ENCODE measurements around the gene PCDHGC4.

PCDHGC4 gene

GRCh38 chr5:141512390-141512910, 27.6 kb downstream of the PCDHGC4 start:
- peak; percentile 50 for DNase-seq (ENCODE audit: low spot score)

- no peak for DNase-seq (ENCODE audit: low spot score)
Measured at GRCh38 chr5:141512911-141513626, 28.2 kb downstream of the PCDHGC4 start.

GRCh38 chr5:141513627-141514329, 28.9 kb downstream of the PCDHGC4 start:
- peak; percentile 67 for DNase-seq (ENCODE audit: low spot score)

GRCh38 chr5:141514330-141515133, 29.7 kb downstream of the PCDHGC4 start:
- DNase-seq (ENCODE audit: low spot score) = peak; percentile 49

- DNase-seq (ENCODE audit: low spot score) = no peak
Measured at GRCh38 chr5:141515141-141515540, 30.3 kb downstream of the PCDHGC4 start.

- DNase-seq (ENCODE audit: low spot score) = no peak
Measured at GRCh38 chr5:141515946-141516671, 31.3 kb downstream of the PCDHGC4 start.

- no peak for DNase-seq (ENCODE audit: low spot score)
Measured at GRCh38 chr5:141516672-141517025, 31.8 kb downstream of the PCDHGC4 start.

- DNase-seq (ENCODE audit: low spot score) = no peak
Measured at GRCh38 chr5:141517312-141517711, 32.5 kb downstream of the PCDHGC4 start.

- DNase-seq (ENCODE audit: low spot score) = no peak
Measured at GRCh38 chr5:141517880-141518617, 33.2 kb downstream of the PCDHGC4 start.

- no peak for DNase-seq (ENCODE audit: low spot score)
Measured at GRCh38 chr5:141518618-141519015, 33.8 kb downstream of the PCDHGC4 start.

GRCh38 chr5:141519605-141520565, 35.1 kb downstream of the PCDHGC4 start:
- DNase-seq (ENCODE audit: low spot score) = no peak

GRCh38 chr5:141521244-141521781, 36.5 kb downstream of the PCDHGC4 start:
- DNase-seq (ENCODE audit: low spot score) = peak; percentile 90

- DNase-seq (ENCODE audit: low spot score) = no peak
Measured at GRCh38 chr5:141522301-141522700, 37.5 kb downstream of the PCDHGC4 start.

GRCh38 chr5:141523991-141524390, 39.2 kb downstream of the PCDHGC4 start:
- DNase-seq (ENCODE audit: low spot score) = no peak

GRCh38 chr5:141524604-141525597, 40.1 kb downstream of the PCDHGC4 start:
- DNase-seq (ENCODE audit: low spot score) = peak; percentile 92

- DNase-seq (ENCODE audit: low spot score) = no peak
Measured at GRCh38 chr5:141525653-141526052, 40.8 kb downstream of the PCDHGC4 start.

- no peak for DNase-seq (ENCODE audit: low spot score)
Measured at GRCh38 chr5:141527426-141527825, 42.6 kb downstream of the PCDHGC4 start.

GRCh38 chr5:141528291-141528984, 43.6 kb downstream of the PCDHGC4 start:
- no peak for DNase-seq (ENCODE audit: low spot score)
